Tibial nerve (tissue), 4 donors: ENCODE measurements around the gene CALM3. TPM values are rescaled to one million over a fixed set of nuclear protein-coding genes. Genes with fewer than 3 reads are reported as not detected.

Source experiments
- DNase-seq, 2 donors: peaks; one replicate each; pipeline ENCODE4 v3.0.0-alpha.2; 2019; ENCODE audit warnings: low spot score in 2 of 2
- H3K27ac ChIP-seq, 4 donors: fragments of 200-600 bp; sonication (generic) in 3 of 4; one replicate each; pipeline ENCODE4 v1.5.1; 2017 to 2019; ENCODE audit warnings: mild to moderate bottlenecking in 1 of 4
- H3K27me3 ChIP-seq, 2 donors: fragments of 200-600 bp; sonication (generic) in 1 of 2; one replicate each; pipeline versions ENCODE4 v1.5.1 to v1.6.0; 2017 to 2019
- H3K36me3 ChIP-seq, 3 donors: fragments of 200-600 bp; sonication (generic); one replicate each; pipeline ENCODE4 v1.5.1; 2018 to 2019
- H3K4me1 ChIP-seq, 4 donors: fragments of 200-600 bp; sonication (generic) in 3 of 4; one replicate each; pipeline ENCODE4 v1.5.1; 2017 to 2019
- H3K4me3 ChIP-seq, 4 donors: fragments of 200-600 bp; sonication (generic) in 3 of 4; one replicate each; pipeline ENCODE4 v1.5.1; 2017 to 2019; ENCODE audit warnings: mild to moderate bottlenecking in 1 of 4, moderate library complexity in 1 of 4
- H3K9me3 ChIP-seq, 4 donors: fragments of 200-600 bp; sonication (generic) in 3 of 4; one replicate each; pipeline ENCODE4 v1.5.1; 2017 to 2019
- CTCF ChIP-seq, 5 experiments: fragments of 200-600 bp in 3 of 5; fragments of 450-650 bp in 2 of 5; sonication (generic) in 3 of 5; IDR thresholded peaks; one replicate each; pipeline ENCODE4 v1.5.1; 2016 to 2019; ENCODE audit warnings: antibody characterized with exemption in 5 of 5, mild to moderate bottlenecking in 3 of 5, moderate library complexity in 2 of 5
- EP300 ChIP-seq, 2 donors: sonication (generic); formaldehyde crosslinking; IDR thresholded peaks; one replicate each; pipeline ENCODE4 v1.6.1; 2017; ENCODE audit warnings: antibody characterized with exemption in 2 of 2, mild to moderate bottlenecking in 1 of 2
- POLR2A ChIP-seq, 2 donors: fragments of 450-650 bp; IDR thresholded peaks; one replicate each; pipeline ENCODE4 v1.6.1; 2017; ENCODE audit warnings: antibody characterized with exemption in 2 of 2, mild to moderate bottlenecking in 2 of 2, moderate library complexity in 2 of 2
- WGBS, 2 donors: methylation state at CpG; one replicate each; pipeline ENCODE4 v1.1.5; 2018; 5-methylcytosine and 5-hydroxymethylcytosine counted together
- total RNA-seq, 4 donors: library from RNA; depleted of rRNA; stranded (reverse); fragments of >200 nt; gene quantifications; one replicate each; pipeline ENCODE4 v1.1.0, GENCODE V29; 2016

CALM3 gene
- total RNA-seq, 4 donors from 2014 or later = 123 to 167 (median 137) TPM

GRCh38 chr19:46586294-46586693 is 14.8 kb upstream of the CALM3 start:
- Histone ChIP-seq H3K27me3 (no peaks in the 10 kb centered on the region), H3K4me3 (no peak overlapping the region), H3K4me1 (no peaks in the 10 kb centered on the region), H3K36me3 (no peaks in the 10 kb centered on the region), H3K27ac (no peak overlapping the region), H3K9me3 (peaks cover 0 to 5% (median 0%) of the 10 kb centered on the region in 4 donors)
- TF ChIP-seq CTCF (IDR thresholded peaks at IDR 0.05) (no peak), EP300 (IDR thresholded peaks at IDR 0.05) (no peak), POLR2A (IDR thresholded peaks at IDR 0.05) (no peak)
- DNase-seq = no peak
- 84 to 88% methylated on average over 4 of the region's 4 CpGs for WGBS, 2 donors

DNA sequence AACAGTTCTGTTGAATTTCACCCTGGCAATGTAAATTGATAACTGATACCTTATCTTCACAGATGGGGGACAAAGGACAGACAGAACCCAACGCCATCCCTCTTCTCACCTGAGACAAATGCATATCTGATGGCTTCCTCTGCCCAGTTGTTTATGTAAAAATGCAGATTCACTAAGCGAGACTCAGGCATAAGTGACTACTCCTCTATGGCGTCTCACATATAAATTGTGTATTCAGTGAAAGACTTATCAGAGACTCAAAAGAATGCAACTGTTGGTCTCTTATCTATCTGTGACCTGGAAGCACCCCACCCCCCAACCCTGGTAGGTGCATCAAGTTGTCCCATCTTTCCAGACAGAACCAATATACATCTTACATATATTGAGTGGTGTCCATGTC is 13.3 kb upstream of the CALM3 start:
- WGBS, 2 donors = 78 to 89% methylated on average over 3 of the region's 3 CpGs
- no peak for TF ChIP-seq EP300 (IDR thresholded peaks at IDR 0.05)
- no peak for TF ChIP-seq POLR2A (IDR thresholded peaks at IDR 0.05)
- no peak for TF ChIP-seq CTCF (IDR thresholded peaks at IDR 0.05)
- H3K9me3 ChIP-seq = no peaks in the 10 kb centered on the region
- H3K27ac ChIP-seq = no peak overlapping the region
- no peaks in the 10 kb centered on the region for H3K27me3 ChIP-seq
- no peaks in the 10 kb centered on the region for H3K36me3 ChIP-seq
- no peak for DNase-seq
- H3K4me3 ChIP-seq = no peak overlapping the region
- peaks cover 0 to 3% (median 0%) of the 10 kb centered on the region in 4 donors for H3K4me1 ChIP-seq

- no peak for DNase-seq
- no peaks in the 10 kb centered on the region for H3K36me3 ChIP-seq
- H3K9me3 ChIP-seq = no peaks in the 10 kb centered on the region
- WGBS, 2 donors = 88 to 93% methylated on average over 4 of the region's 4 CpGs
- H3K27ac ChIP-seq = no peak overlapping the region
- peaks cover 0 to 7% (median 0%) of the 10 kb centered on the region in 4 donors for H3K4me1 ChIP-seq
- H3K27me3 ChIP-seq = no peaks in the 10 kb centered on the region
- H3K4me3 ChIP-seq = no peak overlapping the region
- TF ChIP-seq EP300 (IDR thresholded peaks at IDR 0.05) (no peak), POLR2A (IDR thresholded peaks at IDR 0.05) (no peak), CTCF (IDR thresholded peaks at IDR 0.05) (no peak)
These were observed 9.9 kb upstream of the CALM3 start for GRCh38 chr19:46591254-46591653.

DNA sequence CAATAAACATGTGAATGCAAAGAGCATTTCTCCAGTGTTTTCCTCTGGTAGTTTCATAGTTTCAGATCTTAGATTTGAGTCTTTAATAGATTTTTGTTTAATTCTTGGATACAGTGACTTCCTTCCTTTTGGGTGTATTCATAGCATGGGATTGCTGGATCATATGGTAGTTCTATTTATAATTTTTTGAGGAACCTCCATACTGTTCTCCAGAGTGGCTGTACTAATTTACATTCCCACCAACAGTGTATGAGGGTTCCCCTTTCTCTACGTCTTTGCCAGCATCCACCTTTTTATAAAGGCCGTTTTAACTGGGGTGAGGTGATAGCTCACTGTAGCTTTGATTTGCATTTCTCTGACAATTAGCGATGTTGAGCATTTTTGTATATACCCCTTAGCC is 9.3 kb upstream of the CALM3 start:
- TF ChIP-seq POLR2A (IDR thresholded peaks at IDR 0.05) (no peak), EP300 (IDR thresholded peaks at IDR 0.05) (peak in 1 of 2 donors; percentile 26)
- Histone ChIP-seq H3K4me3 (no peak overlapping the region), H3K4me1 (peaks cover 0 to 7% (median 0%) of the 10 kb centered on the region in 4 donors), H3K36me3 (no peaks in the 10 kb centered on the region), H3K27ac (no peak overlapping the region), H3K9me3 (no peaks in the 10 kb centered on the region), H3K27me3 (no peaks in the 10 kb centered on the region)
- DNase-seq = no peak
- 86% methylated on average over 3 of the region's 3 CpGs for WGBS, 2 donors

DNA sequence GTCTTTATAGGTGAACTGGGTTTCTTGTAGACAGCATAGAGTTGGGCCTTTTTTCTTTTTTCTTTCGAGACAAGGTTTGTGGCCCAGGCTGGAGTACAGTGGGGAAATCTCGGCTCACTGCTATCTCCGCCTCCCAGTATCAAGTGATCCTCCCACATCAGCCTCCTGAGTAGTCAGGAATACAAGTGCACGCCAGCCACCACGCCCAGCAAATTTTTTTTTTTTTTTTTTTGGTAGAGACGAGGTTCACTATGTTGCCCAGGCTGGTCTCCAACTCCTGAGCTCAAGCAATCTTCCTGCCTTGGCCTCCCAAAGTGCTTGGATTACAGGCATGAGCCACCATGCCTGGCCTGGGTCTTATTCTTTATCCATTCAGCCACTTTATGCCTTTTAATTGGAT is 5.1 kb upstream of the CALM3 start:
- no peak overlapping the region for H3K4me3 ChIP-seq
- H3K4me1 ChIP-seq = peaks cover 0 to 16% (median 0%) of the 10 kb centered on the region in 4 donors
- no peak for DNase-seq
- no peak overlapping the region for H3K27ac ChIP-seq
- 77 to 83% methylated on average over 6 of the region's 6 CpGs for WGBS, 2 donors
- H3K9me3 ChIP-seq = peaks cover 0 to 19% (median 0%) of the 10 kb centered on the region in 4 donors
- H3K27me3 ChIP-seq = no peaks in the 10 kb centered on the region
- TF ChIP-seq EP300 (IDR thresholded peaks at IDR 0.05) = no peak
- TF ChIP-seq POLR2A (IDR thresholded peaks at IDR 0.05) = no peak
- TF ChIP-seq CTCF (IDR thresholded peaks at IDR 0.05) = no peak
- no peaks in the 10 kb centered on the region for H3K36me3 ChIP-seq
